ENCODE measurements around the gene FAM222A.

FAM222A gene

DNA sequence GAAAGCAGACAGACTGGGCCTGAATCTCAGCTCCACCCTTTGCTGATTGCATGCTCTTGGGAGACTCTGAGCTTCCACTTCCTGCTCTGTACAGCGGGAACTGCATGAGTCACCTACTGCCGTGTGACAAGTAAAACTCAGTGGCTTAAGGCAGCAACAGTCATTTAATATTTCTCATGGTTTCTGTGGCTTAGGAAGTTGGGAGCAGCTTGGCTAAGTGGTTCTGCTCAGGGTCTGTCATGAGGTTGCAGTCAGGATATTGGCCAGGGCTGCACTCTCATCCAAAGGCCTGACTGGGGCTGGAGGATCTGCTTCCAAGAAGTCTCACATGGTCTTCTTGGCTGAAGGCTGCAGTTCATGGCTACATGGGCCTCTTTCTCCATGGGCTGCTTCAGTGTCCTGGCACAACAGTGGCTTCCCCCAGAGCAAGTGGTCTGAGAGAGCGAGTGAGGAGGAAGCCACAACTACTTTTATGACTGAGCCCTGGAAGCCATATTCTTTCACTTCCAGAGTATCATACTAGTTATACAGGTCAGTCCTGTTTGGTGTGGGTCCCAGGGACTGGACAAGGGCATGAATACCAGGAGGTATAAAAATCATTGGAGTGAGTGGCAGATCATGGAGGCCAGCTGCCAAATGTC lies 49.7 kb downstream of the FAM222A start:
- Histone ChIP-seq H3K4me3 (replicated peaks; ENCODE audit: insufficient read depth, low read length) (no peak overlapping the region), H3K27me3 (ENCODE audit: insufficient read depth, poor library complexity, severe bottlenecking) (no peaks in the 10 kb centered on the region), H3K27ac (replicated peaks) (no peak overlapping the region)
- DNase-seq (ENCODE audit: low read depth in 1 of 2, low spot score in 1 of 2): peak; percentile 38 to 48
- TF ChIP-seq, protein P1, sequence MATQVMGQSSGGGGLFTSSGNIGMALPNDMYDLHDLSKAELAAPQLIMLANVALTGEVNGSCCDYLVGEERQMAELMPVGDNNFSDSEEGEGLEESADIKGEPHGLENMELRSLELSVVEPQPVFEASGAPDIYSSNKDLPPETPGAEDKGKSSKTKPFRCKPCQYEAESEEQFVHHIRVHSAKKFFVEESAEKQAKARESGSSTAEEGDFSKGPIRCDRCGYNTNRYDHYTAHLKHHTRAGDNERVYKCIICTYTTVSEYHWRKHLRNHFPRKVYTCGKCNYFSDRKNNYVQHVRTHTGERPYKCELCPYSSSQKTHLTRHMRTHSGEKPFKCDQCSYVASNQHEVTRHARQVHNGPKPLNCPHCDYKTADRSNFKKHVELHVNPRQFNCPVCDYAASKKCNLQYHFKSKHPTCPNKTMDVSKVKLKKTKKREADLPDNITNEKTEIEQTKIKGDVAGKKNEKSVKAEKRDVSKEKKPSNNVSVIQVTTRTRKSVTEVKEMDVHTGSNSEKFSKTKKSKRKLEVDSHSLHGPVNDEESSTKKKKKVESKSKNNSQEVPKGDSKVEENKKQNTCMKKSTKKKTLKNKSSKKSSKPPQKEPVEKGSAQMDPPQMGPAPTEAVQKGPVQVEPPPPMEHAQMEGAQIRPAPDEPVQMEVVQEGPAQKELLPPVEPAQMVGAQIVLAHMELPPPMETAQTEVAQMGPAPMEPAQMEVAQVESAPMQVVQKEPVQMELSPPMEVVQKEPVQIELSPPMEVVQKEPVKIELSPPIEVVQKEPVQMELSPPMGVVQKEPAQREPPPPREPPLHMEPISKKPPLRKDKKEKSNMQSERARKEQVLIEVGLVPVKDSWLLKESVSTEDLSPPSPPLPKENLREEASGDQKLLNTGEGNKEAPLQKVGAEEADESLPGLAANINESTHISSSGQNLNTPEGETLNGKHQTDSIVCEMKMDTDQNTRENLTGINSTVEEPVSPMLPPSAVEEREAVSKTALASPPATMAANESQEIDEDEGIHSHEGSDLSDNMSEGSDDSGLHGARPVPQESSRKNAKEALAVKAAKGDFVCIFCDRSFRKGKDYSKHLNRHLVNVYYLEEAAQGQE (IDR thresholded peaks at IDR 0.05; ENCODE audit: insufficient replicate concordance, low read depth): no peak
- TF ChIP-seq, protein P2, sequence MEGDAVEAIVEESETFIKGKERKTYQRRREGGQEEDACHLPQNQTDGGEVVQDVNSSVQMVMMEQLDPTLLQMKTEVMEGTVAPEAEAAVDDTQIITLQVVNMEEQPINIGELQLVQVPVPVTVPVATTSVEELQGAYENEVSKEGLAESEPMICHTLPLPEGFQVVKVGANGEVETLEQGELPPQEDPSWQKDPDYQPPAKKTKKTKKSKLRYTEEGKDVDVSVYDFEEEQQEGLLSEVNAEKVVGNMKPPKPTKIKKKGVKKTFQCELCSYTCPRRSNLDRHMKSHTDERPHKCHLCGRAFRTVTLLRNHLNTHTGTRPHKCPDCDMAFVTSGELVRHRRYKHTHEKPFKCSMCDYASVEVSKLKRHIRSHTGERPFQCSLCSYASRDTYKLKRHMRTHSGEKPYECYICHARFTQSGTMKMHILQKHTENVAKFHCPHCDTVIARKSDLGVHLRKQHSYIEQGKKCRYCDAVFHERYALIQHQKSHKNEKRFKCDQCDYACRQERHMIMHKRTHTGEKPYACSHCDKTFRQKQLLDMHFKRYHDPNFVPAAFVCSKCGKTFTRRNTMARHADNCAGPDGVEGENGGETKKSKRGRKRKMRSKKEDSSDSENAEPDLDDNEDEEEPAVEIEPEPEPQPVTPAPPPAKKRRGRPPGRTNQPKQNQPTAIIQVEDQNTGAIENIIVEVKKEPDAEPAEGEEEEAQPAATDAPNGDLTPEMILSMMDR (IDR thresholded peaks at IDR 0.05; ENCODE audit: insufficient read depth, low read length): no peak
- TF ChIP-seq GABPA (IDR thresholded peaks at IDR 0.05; ENCODE audit: low read depth): no peak
- no peak for TF ChIP-seq SPI1 (IDR thresholded peaks at IDR 0.05; ENCODE audit: borderline replicate concordance, low read depth)

DNA sequence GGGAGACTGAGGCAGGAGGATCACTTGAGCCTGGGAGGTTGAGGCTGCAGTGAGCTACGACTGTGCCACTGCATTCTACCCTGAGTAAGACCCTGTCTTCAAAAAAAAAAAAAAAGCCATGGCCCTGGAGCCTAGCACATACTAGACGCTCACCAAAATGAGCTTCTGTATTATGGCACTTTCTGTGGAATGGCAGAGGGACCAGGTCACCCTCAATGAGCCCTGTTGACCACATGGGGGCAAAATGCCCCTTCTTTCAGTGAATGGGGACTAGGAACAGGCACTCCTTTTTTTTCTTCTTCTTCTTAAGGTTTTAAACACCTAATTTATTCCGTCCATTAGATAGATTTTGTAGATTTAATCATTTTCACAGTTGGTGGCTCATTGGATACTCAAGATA lies 50.5 kb downstream of the FAM222A start:
- TF ChIP-seq SPI1 (IDR thresholded peaks at IDR 0.05; ENCODE audit: borderline replicate concordance, low read depth) (no peak), GABPA (IDR thresholded peaks at IDR 0.05; ENCODE audit: low read depth) (no peak), POLR2AphosphoS5 (IDR thresholded peaks at IDR 0.05; ENCODE audit: low read depth) (no peak)
- TF ChIP-seq, protein P2 (IDR thresholded peaks at IDR 0.05; ENCODE audit: insufficient read depth, low read length): no peak
- TF ChIP-seq, protein P1 (IDR thresholded peaks at IDR 0.05; ENCODE audit: insufficient replicate concordance, low read depth): no peak
- DNase-seq (ENCODE audit: low read depth in 1 of 2, low spot score in 1 of 2): no peak
- H3K27ac ChIP-seq (replicated peaks): no peak overlapping the region
- H3K27me3 ChIP-seq (ENCODE audit: insufficient read depth, poor library complexity, severe bottlenecking): no peaks in the 10 kb centered on the region
- no peak overlapping the region for H3K4me3 ChIP-seq (replicated peaks; ENCODE audit: insufficient read depth, low read length)

DNA sequence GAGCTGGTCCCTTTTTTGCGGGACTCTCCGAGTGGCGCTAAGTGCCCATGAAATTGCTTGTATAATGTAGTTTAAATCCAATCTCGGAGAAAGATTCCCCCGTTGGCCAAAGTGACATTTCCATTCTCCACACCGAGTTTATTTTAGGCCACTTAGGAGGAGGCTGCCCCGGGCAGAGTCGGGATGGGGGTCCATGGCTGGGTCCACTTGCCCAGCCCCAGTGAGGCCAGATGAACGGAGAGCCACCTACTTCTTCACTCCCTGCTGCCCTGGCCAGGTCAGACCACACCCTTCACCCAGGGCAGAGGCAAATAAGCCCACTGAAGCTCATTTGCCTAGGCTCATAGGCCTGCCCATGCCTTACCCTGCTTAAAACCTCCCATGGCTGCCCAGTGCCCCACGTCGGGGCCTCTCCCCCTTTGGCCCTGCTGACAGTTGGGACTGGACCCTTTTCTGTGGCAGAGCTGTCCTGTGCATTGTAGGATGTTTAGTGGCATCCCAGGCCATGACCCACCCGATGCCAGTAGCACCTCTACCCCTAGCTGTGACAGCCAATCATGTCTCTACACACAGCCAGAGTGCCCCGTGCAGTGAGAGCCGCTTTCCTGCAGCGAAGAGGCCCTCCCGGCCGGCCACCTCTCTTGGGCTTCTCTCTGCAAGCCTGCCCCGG lies 51.3 kb downstream of the FAM222A start:
- no peak for DNase-seq (ENCODE audit: low read depth in 1 of 2, low spot score in 1 of 2)
- TF ChIP-seq GABPA (IDR thresholded peaks at IDR 0.05; ENCODE audit: low read depth) (no peak), SPI1 (IDR thresholded peaks at IDR 0.05; ENCODE audit: borderline replicate concordance, low read depth) (no peak), POLR2AphosphoS5 (IDR thresholded peaks at IDR 0.05; ENCODE audit: low read depth) (no peak)
- TF ChIP-seq, protein P2 (IDR thresholded peaks at IDR 0.05; ENCODE audit: insufficient read depth, low read length): no peak
- TF ChIP-seq, protein P1 (IDR thresholded peaks at IDR 0.05; ENCODE audit: insufficient replicate concordance, low read depth): no peak

More for the DNA sequence above, 51.3 kb downstream of the FAM222A start:
- H3K4me3 ChIP-seq (replicated peaks; ENCODE audit: insufficient read depth, low read length): no peak overlapping the region
- H3K27ac ChIP-seq (replicated peaks): no peak overlapping the region
- no peaks in the 10 kb centered on the region for H3K27me3 ChIP-seq (ENCODE audit: insufficient read depth, poor library complexity, severe bottlenecking)
